Peyer's patch (tissue), 4 donors: ENCODE results near the gene HTT. TPM values are rescaled to one million over a fixed set of nuclear protein-coding genes. Genes with fewer than 3 reads are reported as not detected.

Experiments
- DNase-seq, 3 donors: peaks; one replicate each; pipeline ENCODE4 v3.0.0-alpha.2; 2017 to 2019
- H3K27ac ChIP-seq, 4 donors: fragments of 200-600 bp; sonication (generic); one replicate each; pipeline ENCODE4 v1.5.1; 2016 to 2019
- H3K27me3 ChIP-seq, 2 donors: fragments of 200-600 bp; sonication (generic); one replicate each; pipeline ENCODE4 v1.5.1; 2019
- H3K36me3 ChIP-seq, 3 donors: fragments of 200-600 bp; sonication (generic); one replicate each; pipeline ENCODE4 v1.5.1; 2016 to 2019
- H3K4me1 ChIP-seq, 4 donors: fragments of 200-600 bp; sonication (generic); one replicate each; pipeline ENCODE4 v1.5.1; 2016 to 2019
- H3K4me3 ChIP-seq, 4 donors: fragments of 200-600 bp; sonication (generic); 1 replicate in 3 of 4; 2 replicates in 1 of 4; pipeline ENCODE4 v1.5.1; 2016 to 2019; ENCODE audit warnings: mild to moderate bottlenecking in 1 of 4
- H3K9me3 ChIP-seq, 4 donors: fragments of 200-600 bp; sonication (generic); one replicate each; pipeline ENCODE4 v1.5.1; 2016 to 2019; ENCODE audit warnings: mild to moderate bottlenecking in 1 of 4
- CTCF ChIP-seq, 6 experiments: fragments of 450-650 bp in 4 of 6; fragments of 200-600 bp in 2 of 6; sonication (generic) in 1 of 6; IDR thresholded peaks; one replicate each; pipeline ENCODE4 v1.5.1; 2017 to 2019; ENCODE audit warnings: antibody characterized with exemption in 6 of 6, mild to moderate bottlenecking in 3 of 6, moderate library complexity in 1 of 6
- POLR2A ChIP-seq, 2 donors: fragments of 450-650 bp; IDR thresholded peaks; one replicate each; pipeline ENCODE4 v1.5.1; 2017; ENCODE audit warnings: antibody characterized with exemption in 2 of 2, mild to moderate bottlenecking in 2 of 2, moderate library complexity in 2 of 2
- total RNA-seq, 4 donors: library from RNA; depleted of rRNA; stranded (reverse); fragments of >200 nt; gene quantifications; one replicate each; pipeline ENCODE4 v1.1.0, GENCODE V29; 2016

HTT gene
- total RNA-seq, 4 donors from 2014 or later: 62.3 to 133 (median 113) TPM

GRCh38 chr4:3066836-3067400, 7.6 kb upstream of the HTT start:
- Histone ChIP-seq H3K9me3 (no peaks in the 10 kb centered on the region), H3K36me3 (no peaks in the 10 kb centered on the region), H3K27ac (no peak overlapping the region), H3K4me3 (no peak overlapping the region), H3K4me1 (no peaks in the 10 kb centered on the region), H3K27me3 (no peaks in the 10 kb centered on the region)
- no peak for TF ChIP-seq POLR2A (IDR thresholded peaks at IDR 0.05)
- TF ChIP-seq CTCF (IDR thresholded peaks at IDR 0.05): no peak
- no peak for DNase-seq

GRCh38 chr4:3067473-3068001, 6.9 kb upstream of the HTT start:
- TF ChIP-seq CTCF (IDR thresholded peaks at IDR 0.05): no peak
- TF ChIP-seq POLR2A (IDR thresholded peaks at IDR 0.05): no peak
- no peaks in the 10 kb centered on the region for H3K27me3 ChIP-seq
- H3K27ac ChIP-seq: no peak overlapping the region
- no peaks in the 10 kb centered on the region for H3K9me3 ChIP-seq
- no peak for DNase-seq
- H3K36me3 ChIP-seq: no peaks in the 10 kb centered on the region
- H3K4me1 ChIP-seq: no peaks in the 10 kb centered on the region
- no peak overlapping the region for H3K4me3 ChIP-seq

- Histone ChIP-seq H3K27ac (no peak overlapping the region), H3K4me1 (peaks cover 0 to 8% (median 3%) of the 10 kb centered on the region in 4 donors)
- TF ChIP-seq CTCF (IDR thresholded peaks at IDR 0.05) (no peak), POLR2A (IDR thresholded peaks at IDR 0.05) (no peak)
These were observed 4.8 kb upstream of the HTT start for GRCh38 chr4:3069661-3070199.

GRCh38 chr4:3070709-3071500, 3.6 kb upstream of the HTT start:
- TF ChIP-seq CTCF (IDR thresholded peaks at IDR 0.05) (no peak), POLR2A (IDR thresholded peaks at IDR 0.05) (no peak)
- DNase-seq: no peak
- no peaks in the 10 kb centered on the region for H3K9me3 ChIP-seq
- peaks cover 0 to 17% (median 5%) of the 10 kb centered on the region in 4 donors for H3K4me1 ChIP-seq
- H3K4me3 ChIP-seq: no peak overlapping the region
- H3K36me3 ChIP-seq: no peaks in the 10 kb centered on the region
- H3K27me3 ChIP-seq: no peaks in the 10 kb centered on the region
- H3K27ac ChIP-seq: no peak overlapping the region

More at GRCh38 chr4:3069661-3070199, 4.8 kb upstream of the HTT start:
- Histone ChIP-seq H3K4me3 (no peak overlapping the region), H3K36me3 (no peaks in the 10 kb centered on the region), H3K27me3 (no peaks in the 10 kb centered on the region), H3K9me3 (no peaks in the 10 kb centered on the region)
- DNase-seq: no peak

- H3K27ac ChIP-seq: no peak overlapping the region
- H3K4me3 ChIP-seq: no peak overlapping the region
- DNase-seq: no peak
- TF ChIP-seq POLR2A (IDR thresholded peaks at IDR 0.05) (no peak), CTCF (IDR thresholded peaks at IDR 0.05) (no peak)
- H3K27me3 ChIP-seq: no peaks in the 10 kb centered on the region
- peaks cover 0 to 18% (median 10%) of the 10 kb centered on the region in 4 donors for H3K4me1 ChIP-seq
- H3K9me3 ChIP-seq: no peaks in the 10 kb centered on the region
- no peaks in the 10 kb centered on the region for H3K36me3 ChIP-seq
These were observed 2.7 kb upstream of the HTT start for GRCh38 chr4:3071811-3072210.
